Epithelial cell of esophagus (primary cell): ENCODE measurements around the gene HEMGN.

Experiments
- DNase-seq: peaks from one replicate; pipeline ENCODE4 v3.0.0; 2010; ENCODE audit warnings: low read depth
- H3K4me3 ChIP-seq: 2 replicates; pipeline ENCODE4 v1.5.1; 2011; ENCODE audit warnings: mild to moderate bottlenecking, low read length, control low read depth
- TF ChIP-seq, protein P1 (sequence below): IDR thresholded peaks from 2 replicates; pipeline ENCODE4 v1.5.1; 2011; ENCODE audit warnings: low read depth, mild to moderate bottlenecking, low read length, control low read depth, inconsistent platforms; ENCODE audit not compliant: insufficient read depth; ENCODE audit errors: missing control alignments

Gene HEMGN

DNA sequence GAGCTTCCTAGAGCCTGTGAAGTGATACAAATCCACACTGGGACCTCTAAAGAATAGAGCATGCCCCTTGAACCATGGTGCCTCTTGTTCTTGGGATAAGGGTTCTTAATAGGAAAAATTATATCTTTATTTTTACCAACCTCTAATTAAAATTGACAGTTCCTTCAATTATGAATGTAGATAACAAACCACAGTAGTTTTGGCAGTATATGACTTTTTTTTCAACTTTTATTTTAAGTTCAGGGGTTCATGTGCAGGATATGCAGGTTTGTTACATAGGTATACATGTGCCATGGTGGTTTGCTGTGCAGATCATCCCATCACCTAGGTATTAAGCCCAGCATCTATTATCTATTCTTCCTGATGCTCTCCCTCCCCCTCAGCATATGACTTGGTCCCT, 974 bp downstream of the HEMGN start:
- TF ChIP-seq, protein P1, sequence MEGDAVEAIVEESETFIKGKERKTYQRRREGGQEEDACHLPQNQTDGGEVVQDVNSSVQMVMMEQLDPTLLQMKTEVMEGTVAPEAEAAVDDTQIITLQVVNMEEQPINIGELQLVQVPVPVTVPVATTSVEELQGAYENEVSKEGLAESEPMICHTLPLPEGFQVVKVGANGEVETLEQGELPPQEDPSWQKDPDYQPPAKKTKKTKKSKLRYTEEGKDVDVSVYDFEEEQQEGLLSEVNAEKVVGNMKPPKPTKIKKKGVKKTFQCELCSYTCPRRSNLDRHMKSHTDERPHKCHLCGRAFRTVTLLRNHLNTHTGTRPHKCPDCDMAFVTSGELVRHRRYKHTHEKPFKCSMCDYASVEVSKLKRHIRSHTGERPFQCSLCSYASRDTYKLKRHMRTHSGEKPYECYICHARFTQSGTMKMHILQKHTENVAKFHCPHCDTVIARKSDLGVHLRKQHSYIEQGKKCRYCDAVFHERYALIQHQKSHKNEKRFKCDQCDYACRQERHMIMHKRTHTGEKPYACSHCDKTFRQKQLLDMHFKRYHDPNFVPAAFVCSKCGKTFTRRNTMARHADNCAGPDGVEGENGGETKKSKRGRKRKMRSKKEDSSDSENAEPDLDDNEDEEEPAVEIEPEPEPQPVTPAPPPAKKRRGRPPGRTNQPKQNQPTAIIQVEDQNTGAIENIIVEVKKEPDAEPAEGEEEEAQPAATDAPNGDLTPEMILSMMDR: no peak
- no peak overlapping the region for H3K4me3 ChIP-seq
- DNase-seq: no peak

DNA sequence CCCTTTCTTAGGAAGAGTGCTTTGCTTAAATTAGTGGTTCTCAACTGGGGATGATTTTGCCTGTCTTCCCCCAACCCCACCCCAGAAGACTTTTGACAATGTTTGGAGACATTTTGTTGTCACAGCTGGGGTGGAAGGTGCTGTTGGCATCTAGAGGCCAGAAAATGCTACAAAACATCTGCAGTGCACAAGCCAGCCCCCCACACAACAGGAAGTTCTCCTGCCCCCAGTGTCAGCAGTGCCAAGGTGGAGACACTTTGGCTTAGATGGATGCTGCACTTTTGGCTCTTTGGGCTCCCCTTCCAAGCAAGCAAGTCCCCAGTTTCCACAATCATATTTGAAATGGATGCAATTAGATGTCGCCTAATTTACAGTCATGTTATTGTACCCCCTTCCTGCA, 2.7 kb downstream of the HEMGN start:
- no peak for DNase-seq
- TF ChIP-seq, protein P1: no peak
- no peak overlapping the region for H3K4me3 ChIP-seq

DNA sequence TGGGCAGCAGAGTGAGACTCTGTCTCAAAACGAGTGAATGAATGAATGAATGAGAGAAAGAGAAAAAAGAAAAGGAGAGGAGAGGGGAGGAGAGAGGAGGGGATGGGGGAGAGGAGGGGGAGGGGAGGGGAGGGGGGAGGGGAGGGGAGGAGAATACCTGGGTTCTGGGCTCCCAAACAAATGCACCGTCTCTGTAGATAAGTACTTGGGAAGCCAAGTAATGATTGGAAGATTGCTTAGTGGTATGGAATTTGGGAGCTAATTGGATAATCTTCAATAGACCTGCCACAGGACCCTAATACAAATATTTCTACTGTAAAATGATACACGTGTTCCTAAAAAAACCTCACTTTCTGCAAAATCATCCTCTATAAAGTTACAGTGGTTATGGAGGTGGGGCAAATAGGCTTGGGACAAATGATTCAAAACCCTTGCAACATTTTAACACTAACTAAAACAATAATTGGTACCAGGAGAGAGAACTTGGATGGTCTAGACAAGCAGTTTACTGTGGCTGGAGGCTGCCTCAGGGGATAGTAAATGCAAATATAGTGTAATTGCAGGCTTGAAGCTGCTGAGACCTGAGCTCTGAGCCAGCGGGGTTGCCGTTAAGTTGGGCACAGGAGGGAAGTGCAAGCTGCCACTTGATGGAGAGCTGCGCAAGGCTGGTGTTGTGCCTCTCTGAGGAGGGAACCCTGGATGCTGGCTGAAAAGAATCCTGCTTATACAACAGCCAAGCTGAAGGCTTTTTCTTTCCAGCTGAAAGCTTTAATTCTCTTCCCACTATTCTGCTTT, 3.5 kb downstream of the HEMGN start:
- no peak for DNase-seq
- H3K4me3 ChIP-seq: no peak overlapping the region
- TF ChIP-seq, protein P1: no peak

DNA sequence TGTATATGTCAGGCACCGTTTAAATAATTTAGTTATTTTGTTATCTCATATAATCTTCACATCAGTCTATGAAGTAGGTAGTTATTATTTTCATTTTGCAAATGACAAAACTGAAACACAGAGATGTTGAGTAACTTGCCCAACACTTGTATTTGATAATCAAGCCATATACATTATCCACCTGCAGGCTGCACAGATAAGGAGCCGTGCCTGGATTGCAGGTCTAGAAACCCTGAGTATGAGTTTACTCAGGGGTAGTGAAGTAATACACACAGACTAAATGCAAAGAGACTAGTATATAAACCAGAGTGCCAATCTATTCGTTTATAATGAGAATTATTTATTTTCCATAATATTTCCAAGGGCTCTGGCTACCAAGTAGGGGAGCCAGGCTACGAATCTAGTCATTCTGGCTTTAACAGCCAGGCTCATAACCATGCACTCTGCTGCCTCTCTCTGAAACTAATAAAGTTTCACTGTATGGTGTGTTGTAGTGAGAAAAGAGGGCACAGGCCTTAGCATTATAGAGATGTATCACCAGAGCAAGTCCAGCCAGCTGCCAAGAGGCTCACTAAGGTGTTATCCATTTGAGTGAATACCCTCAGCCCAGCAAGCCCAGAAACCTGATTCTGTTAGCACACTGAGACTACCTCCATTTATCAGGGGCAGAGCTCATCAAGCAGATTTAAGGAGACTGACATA, 4.5 kb downstream of the HEMGN start:
- no peak overlapping the region for H3K4me3 ChIP-seq
- TF ChIP-seq, protein P1: no peak
- no peak for DNase-seq

DNA sequence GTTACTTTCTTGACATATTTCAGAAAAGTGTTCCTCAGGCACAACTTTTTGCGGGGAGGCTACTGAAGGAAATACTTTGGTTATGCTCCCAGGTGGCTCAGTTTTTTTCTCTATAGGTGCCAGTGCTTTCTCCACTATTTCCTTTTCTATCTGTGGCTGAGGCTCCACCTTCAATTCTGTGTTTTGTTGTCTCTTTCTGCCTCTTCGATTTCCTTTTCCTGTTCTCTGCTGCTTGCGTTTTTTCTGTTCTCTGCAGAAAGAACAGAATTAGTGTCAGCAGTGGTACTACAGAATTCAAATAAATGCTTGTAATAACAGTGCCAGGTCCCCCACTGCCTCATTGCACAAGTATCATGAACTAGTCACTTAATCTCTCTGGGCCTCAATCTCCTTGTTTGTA, 7.0 kb downstream of the HEMGN start:
- no peak overlapping the region for H3K4me3 ChIP-seq
- TF ChIP-seq, protein P1: no peak
- no peak for DNase-seq

DNA sequence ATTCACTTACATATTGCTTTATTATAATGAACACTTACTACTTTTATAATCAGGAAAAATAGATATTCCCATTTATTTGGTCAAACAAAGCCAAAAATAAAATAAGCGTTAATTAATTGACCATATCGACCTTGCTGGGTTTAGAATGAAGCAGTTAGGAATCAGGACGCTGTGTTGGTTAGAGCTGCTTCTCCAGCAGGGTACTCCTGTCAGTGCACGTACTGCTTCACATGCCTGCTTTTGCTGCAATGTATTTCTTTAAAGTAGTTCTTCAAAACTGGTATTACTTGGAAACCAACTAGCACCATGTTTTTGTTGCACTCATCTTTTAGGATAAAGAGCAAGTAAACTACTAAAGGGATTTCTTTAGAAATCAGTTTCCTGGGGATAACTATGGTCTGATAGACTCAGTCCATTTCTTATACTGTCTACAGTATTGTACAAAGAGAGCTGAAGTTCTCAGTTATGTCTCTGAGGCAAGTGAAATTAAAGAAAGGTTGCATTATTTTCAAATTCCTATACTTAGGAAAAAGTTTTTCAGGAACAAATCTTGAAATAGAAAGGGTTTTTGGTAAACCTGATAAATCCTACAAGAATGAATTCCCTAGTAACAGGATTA, 8.9 kb downstream of the HEMGN start:
- no peak overlapping the region for H3K4me3 ChIP-seq
- DNase-seq: no peak
- TF ChIP-seq, protein P1: no peak
